Nephron (organoid): ENCODE results near the gene CUX1.

ENCODE experiments used
- H3K27ac Mint-ChIP-seq, 3 experiments: 2 replicates each; pipeline ENCODE4 v1.8.0; 2020; ENCODE audit warnings: mixed read lengths in 3 of 3, mild to moderate bottlenecking in 2 of 3, moderate library complexity in 1 of 3
- H3K27me3 Mint-ChIP-seq: 2 replicates; pipeline ENCODE4 v1.8.0; 2021; ENCODE audit warnings: low read depth, mild to moderate bottlenecking, moderate library complexity, mixed read lengths
- H3K36me3 Mint-ChIP-seq: 2 replicates; pipeline ENCODE4 v1.8.0; 2020; ENCODE audit warnings: low read depth, mixed read lengths
- H3K4me1 Mint-ChIP-seq: 2 replicates; pipeline ENCODE4 v1.8.0; 2020; ENCODE audit warnings: mixed read lengths
- H3K4me3 Mint-ChIP-seq, 3 experiments: 2 replicates each; pipeline ENCODE4 v1.8.0; 2020; ENCODE audit warnings: mild to moderate bottlenecking in 3 of 3, mixed read lengths in 3 of 3, moderate library complexity in 2 of 3
- H3K9me3 Mint-ChIP-seq: 2 replicates; pipeline ENCODE4 v1.8.0; 2020; ENCODE audit warnings: mixed read lengths
- TF ChIP-seq, protein P1 (sequence below), 3 experiments: fragments of 200-600 bp; sonication (generic); IDR thresholded peaks; one replicate each; pipeline ENCODE4 v1.5.0; 2021; ENCODE audit warnings: antibody characterized with exemption in 3 of 3; ENCODE audit not compliant: unreplicated experiment in 3 of 3

The CUX1 gene

GRCh38 chr7:101859411-101860106 lies 42.1 kb downstream of the CUX1 start:
- TF ChIP-seq, protein P1, sequence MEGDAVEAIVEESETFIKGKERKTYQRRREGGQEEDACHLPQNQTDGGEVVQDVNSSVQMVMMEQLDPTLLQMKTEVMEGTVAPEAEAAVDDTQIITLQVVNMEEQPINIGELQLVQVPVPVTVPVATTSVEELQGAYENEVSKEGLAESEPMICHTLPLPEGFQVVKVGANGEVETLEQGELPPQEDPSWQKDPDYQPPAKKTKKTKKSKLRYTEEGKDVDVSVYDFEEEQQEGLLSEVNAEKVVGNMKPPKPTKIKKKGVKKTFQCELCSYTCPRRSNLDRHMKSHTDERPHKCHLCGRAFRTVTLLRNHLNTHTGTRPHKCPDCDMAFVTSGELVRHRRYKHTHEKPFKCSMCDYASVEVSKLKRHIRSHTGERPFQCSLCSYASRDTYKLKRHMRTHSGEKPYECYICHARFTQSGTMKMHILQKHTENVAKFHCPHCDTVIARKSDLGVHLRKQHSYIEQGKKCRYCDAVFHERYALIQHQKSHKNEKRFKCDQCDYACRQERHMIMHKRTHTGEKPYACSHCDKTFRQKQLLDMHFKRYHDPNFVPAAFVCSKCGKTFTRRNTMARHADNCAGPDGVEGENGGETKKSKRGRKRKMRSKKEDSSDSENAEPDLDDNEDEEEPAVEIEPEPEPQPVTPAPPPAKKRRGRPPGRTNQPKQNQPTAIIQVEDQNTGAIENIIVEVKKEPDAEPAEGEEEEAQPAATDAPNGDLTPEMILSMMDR (IDR thresholded peaks at IDR 0.05; ENCODE audit: unreplicated experiment in 3 of 3): no peak
- Mint-ChIP-seq H3K27me3 (no peaks in the 10 kb centered on the region), H3K4me1 (peaks cover 79% of the 10 kb centered on the region), H3K36me3 (no peaks in the 10 kb centered on the region), H3K27ac (peak overlapping the region; percentile 41 to 86 (median 50)), H3K9me3 (no peaks in the 10 kb centered on the region), H3K4me3 (peak overlapping the region in 2 of 3 experiments; percentile 4 to 15)

GRCh38 chr7:101860316-101861217 lies 43.1 kb downstream of the CUX1 start:
- TF ChIP-seq, protein P1 (IDR thresholded peaks at IDR 0.05; ENCODE audit: unreplicated experiment in 3 of 3): no peak
- H3K4me1 Mint-ChIP-seq: peaks cover 79% of the 10 kb centered on the region
- H3K4me3 Mint-ChIP-seq: peak overlapping the region; percentile 1 to 31 (median 9)
- H3K27ac Mint-ChIP-seq: peak overlapping the region; percentile 50 to 86 (median 69)
- no peaks in the 10 kb centered on the region for H3K27me3 Mint-ChIP-seq
- no peaks in the 10 kb centered on the region for H3K9me3 Mint-ChIP-seq
- H3K36me3 Mint-ChIP-seq: peaks cover 2% of the 10 kb centered on the region

DNA sequence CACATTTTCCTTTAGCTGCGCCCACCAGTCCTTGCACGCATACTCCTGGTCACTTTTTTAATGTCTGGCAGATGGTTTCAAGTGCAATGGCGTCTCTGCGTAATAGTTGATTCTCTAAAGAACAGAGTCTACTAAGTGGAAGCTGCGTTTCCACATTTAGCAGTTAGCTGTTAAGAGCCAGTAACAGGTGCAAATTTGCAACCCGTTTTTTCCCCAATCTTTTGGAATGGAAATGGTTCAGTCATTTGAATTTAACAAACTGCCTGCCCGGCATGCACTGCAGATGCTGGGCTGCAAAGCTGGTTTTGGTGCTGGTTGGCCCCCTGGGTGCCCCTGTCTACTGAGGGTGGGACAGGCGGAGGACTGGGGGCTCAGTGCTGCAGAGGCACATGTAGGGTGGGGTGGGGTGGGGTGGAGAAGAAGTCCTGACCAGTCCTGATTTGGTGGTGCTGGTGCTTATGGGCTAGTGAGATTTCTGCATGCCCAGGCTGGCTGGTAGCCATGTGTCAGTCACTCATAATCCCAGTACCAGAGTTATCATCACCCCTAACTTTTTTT lies 43.9 kb downstream of the CUX1 start:
- H3K4me3 Mint-ChIP-seq: peak overlapping the region in 2 of 3 experiments; percentile 9 to 28
- H3K4me1 Mint-ChIP-seq: peaks cover 79% of the 10 kb centered on the region

DNA sequence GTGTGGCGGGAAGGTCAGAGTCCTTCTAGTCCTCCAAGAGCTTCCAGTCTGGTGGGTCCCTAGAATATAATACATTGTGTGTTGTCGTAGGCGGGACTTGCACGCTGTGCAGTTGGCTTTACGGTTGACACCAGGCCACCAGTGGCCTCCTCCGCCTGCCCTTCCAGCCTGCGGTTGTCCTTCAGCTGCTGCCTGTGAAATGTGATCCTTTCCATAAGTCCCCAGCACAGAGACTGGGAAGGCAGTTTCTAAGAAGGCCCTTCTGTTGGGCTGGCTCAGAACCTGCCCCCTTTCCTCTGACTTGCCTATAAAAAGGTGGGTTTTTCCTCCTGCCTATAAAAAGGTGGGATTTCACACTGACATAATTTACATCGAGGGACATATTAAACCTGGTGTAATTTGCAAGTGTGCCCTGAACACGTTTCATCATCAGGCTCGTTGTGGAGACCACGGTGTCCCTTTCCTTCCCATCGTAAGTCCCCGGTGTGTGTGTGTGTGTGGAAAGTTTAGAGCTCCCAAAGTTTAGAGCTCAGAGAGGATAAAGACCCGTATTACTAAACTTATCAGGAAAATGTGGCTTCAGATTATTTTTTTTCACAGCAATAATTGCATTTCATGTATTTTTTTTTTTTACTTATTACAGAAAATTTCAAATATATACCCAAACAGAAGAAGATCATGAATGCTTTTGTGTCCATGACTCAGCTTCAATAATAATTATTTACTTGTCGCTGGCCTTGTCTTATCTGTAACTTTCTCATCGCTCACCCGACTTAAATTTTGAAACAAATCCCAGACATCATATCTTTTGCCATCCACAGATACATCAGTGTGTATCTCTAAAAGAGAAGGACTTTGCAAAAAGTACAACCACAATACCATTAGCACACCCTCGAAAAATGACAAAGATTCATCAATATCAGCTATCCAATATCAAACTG lies 45.1 kb downstream of the CUX1 start:
- Mint-ChIP-seq H3K27ac (peak overlapping the region; percentile 32 to 74 (median 60)), H3K36me3 (peaks cover 4% of the 10 kb centered on the region), H3K27me3 (no peaks in the 10 kb centered on the region), H3K9me3 (no peaks in the 10 kb centered on the region), H3K4me1 (peaks cover 66% of the 10 kb centered on the region), H3K4me3 (peak overlapping the region in 1 of 3 experiments; percentile 12)
- TF ChIP-seq, protein P1 (IDR thresholded peaks at IDR 0.05; ENCODE audit: unreplicated experiment in 3 of 3): no peak

More for the DNA sequence above, 43.9 kb downstream of the CUX1 start:
- Mint-ChIP-seq H3K27ac (peak overlapping the region; percentile 50 to 86 (median 69)), H3K9me3 (no peaks in the 10 kb centered on the region), H3K27me3 (no peaks in the 10 kb centered on the region), H3K36me3 (peaks cover 4% of the 10 kb centered on the region)
- TF ChIP-seq, protein P1 (IDR thresholded peaks at IDR 0.05; ENCODE audit: unreplicated experiment in 3 of 3): no peak

- TF ChIP-seq, protein P1 (IDR thresholded peaks at IDR 0.05; ENCODE audit: unreplicated experiment in 3 of 3): no peak
- Mint-ChIP-seq H3K36me3 (peaks cover 8% of the 10 kb centered on the region), H3K9me3 (no peaks in the 10 kb centered on the region), H3K27me3 (no peaks in the 10 kb centered on the region), H3K4me3 (no peak overlapping the region), H3K27ac (peak overlapping the region; percentile 14 to 60 (median 42)), H3K4me1 (peaks cover 65% of the 10 kb centered on the region)
Observed at GRCh38 chr7:101863598-101863997, 46.2 kb downstream of the CUX1 start.
